ENCODE results near the gene MEX3D. TPM values are rescaled to one million over a fixed set of nuclear protein-coding genes. Genes with fewer than 3 reads are reported as not detected.

Gene MEX3D
- total and polyA plus RNA-seq, 4 donors = 0.92 to 9.1 (median 5.2) TPM

DNA sequence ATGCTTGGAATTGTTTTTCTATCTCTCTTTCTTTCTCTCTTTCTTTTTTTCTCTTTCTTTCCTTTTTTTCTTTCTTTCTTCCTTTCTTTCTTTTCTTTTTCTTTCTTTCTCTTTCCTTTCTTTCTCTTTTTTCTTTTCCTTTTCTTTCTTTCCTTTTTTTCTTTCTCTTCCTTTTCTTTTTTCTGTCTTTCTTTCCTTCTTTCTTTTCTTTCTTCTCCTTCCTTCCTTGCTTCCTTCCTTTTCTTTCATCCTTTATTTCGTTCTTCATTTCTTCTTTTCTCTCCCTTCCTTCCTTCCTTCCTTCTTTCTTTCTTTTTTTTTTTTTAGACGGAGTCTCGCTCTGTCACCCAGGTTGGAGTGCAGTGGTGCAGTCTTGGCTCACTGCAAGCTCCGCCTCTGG lies 1.9 kb upstream of the MEX3D start:
- no peak for DNase-seq (ENCODE audit: low spot score)
- WGBS = 81% methylated on average over 4 of the region's 4 CpGs
- H3K27me3 ChIP-seq (ENCODE audit: control insufficient read depth in 4 of 4, insufficient read depth in 4 of 4, low read length in 3 of 4) = no peaks in the 10 kb centered on the region
- H3K27ac ChIP-seq (ENCODE audit: low read depth in 1 of 2, low read length in 2 of 2) = no peak overlapping the region
- H3K4me1 ChIP-seq (ENCODE audit: control insufficient read depth in 4 of 4, insufficient read depth in 4 of 4, low read length in 3 of 4) = peaks cover 0 to 12% (median 8%) of the 10 kb centered on the region in 4 donors
- H3K36me3 ChIP-seq (ENCODE audit: control insufficient read depth in 4 of 4, insufficient read depth in 3 of 4, low read depth in 1 of 4, low read length in 3 of 4) = no peaks in the 10 kb centered on the region
- no peak overlapping the region for H3K9ac ChIP-seq (ENCODE audit: low read depth in 1 of 2, low read length in 2 of 2)
- no peak overlapping the region for H3K4me3 ChIP-seq (ENCODE audit: low read depth in 1 of 3, low read length in 3 of 3)
- no peaks in the 10 kb centered on the region for H3K9me3 ChIP-seq (ENCODE audit: control insufficient read depth in 4 of 4, low read length in 3 of 4)
- TF ChIP-seq, protein P1, sequence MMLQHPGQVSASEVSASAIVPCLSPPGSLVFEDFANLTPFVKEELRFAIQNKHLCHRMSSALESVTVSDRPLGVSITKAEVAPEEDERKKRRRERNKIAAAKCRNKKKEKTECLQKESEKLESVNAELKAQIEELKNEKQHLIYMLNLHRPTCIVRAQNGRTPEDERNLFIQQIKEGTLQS (IDR thresholded peaks at IDR 0.05) = no peak
- no peak for TF ChIP-seq NR2F2 (IDR thresholded peaks at IDR 0.05)
- TF ChIP-seq HNF4A (conservative IDR thresholded peaks at IDR 0.05) = no peak
- TF ChIP-seq, protein P2, sequence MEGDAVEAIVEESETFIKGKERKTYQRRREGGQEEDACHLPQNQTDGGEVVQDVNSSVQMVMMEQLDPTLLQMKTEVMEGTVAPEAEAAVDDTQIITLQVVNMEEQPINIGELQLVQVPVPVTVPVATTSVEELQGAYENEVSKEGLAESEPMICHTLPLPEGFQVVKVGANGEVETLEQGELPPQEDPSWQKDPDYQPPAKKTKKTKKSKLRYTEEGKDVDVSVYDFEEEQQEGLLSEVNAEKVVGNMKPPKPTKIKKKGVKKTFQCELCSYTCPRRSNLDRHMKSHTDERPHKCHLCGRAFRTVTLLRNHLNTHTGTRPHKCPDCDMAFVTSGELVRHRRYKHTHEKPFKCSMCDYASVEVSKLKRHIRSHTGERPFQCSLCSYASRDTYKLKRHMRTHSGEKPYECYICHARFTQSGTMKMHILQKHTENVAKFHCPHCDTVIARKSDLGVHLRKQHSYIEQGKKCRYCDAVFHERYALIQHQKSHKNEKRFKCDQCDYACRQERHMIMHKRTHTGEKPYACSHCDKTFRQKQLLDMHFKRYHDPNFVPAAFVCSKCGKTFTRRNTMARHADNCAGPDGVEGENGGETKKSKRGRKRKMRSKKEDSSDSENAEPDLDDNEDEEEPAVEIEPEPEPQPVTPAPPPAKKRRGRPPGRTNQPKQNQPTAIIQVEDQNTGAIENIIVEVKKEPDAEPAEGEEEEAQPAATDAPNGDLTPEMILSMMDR (IDR thresholded peaks at IDR 0.05; ENCODE audit: low read depth, low read length, missing input control) = no peak
- no peak for TF ChIP-seq JUND (IDR thresholded peaks at IDR 0.05)
- TF ChIP-seq, protein P3, sequence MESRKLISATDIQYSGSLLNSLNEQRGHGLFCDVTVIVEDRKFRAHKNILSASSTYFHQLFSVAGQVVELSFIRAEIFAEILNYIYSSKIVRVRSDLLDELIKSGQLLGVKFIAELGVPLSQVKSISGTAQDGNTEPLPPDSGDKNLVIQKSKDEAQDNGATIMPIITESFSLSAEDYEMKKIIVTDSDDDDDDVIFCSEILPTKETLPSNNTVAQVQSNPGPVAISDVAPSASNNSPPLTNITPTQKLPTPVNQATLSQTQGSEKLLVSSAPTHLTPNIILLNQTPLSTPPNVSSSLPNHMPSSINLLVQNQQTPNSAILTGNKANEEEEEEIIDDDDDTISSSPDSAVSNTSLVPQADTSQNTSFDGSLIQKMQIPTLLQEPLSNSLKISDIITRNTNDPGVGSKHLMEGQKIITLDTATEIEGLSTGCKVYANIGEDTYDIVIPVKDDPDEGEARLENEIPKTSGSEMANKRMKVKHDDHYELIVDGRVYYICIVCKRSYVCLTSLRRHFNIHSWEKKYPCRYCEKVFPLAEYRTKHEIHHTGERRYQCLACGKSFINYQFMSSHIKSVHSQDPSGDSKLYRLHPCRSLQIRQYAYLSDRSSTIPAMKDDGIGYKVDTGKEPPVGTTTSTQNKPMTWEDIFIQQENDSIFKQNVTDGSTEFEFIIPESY (IDR thresholded peaks at IDR 0.05) = no peak
- TF ChIP-seq EGR1 (IDR thresholded peaks at IDR 0.05; ENCODE audit: low read depth in 2 of 2) = no peak
- TF ChIP-seq RXRA (IDR thresholded peaks at IDR 0.05) = no peak
- TF ChIP-seq FOXA1 (IDR thresholded peaks at IDR 0.05) = no peak

DNA sequence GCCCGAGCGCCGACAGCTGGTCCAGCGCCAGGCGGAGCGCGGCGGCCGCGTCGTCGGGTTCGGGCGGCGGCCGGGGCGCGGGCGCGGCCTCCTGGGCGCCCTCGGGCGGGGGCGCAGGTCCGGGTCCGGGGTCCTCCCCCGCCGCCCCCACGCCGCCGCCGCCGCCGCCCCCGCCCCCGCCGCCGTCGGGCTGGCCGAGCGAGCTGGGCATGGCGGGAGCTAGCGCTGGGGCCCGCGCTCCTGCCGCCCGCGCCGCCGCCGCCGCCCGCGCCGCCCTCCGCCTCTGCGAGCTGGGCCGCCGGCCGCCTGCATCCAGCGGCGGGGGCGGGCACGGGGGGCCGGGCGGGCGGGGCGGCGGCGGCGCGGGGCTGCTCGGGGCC lies 287 bp downstream of the MEX3D start:
- H3K9ac ChIP-seq (ENCODE audit: low read depth in 1 of 2, low read length in 2 of 2) = no peak overlapping the region
- H3K4me1 ChIP-seq (ENCODE audit: control insufficient read depth in 4 of 4, insufficient read depth in 4 of 4, low read length in 3 of 4) = peaks cover 0 to 12% (median 8%) of the 10 kb centered on the region in 4 donors
- TF ChIP-seq RXRA (IDR thresholded peaks at IDR 0.05) (no peak), YY1 (IDR thresholded peaks at IDR 0.05) (no peak), SP1 (IDR thresholded peaks at IDR 0.05) (no peak), FOXA1 (IDR thresholded peaks at IDR 0.05) (no peak), TAF1 (conservative IDR thresholded peaks at IDR 0.05) (no peak), JUND (IDR thresholded peaks at IDR 0.05) (no peak), GABPA (IDR thresholded peaks at IDR 0.05 in 1 of 2, conservative IDR thresholded peaks at IDR 0.05 in 1 of 2) (no peak), EGR1 (IDR thresholded peaks at IDR 0.05; ENCODE audit: low read depth in 2 of 2) (no peak), HNF4G (IDR thresholded peaks at IDR 0.05) (no peak), RAD21 (IDR thresholded peaks at IDR 0.05) (no peak)
- TF ChIP-seq, protein P4, sequence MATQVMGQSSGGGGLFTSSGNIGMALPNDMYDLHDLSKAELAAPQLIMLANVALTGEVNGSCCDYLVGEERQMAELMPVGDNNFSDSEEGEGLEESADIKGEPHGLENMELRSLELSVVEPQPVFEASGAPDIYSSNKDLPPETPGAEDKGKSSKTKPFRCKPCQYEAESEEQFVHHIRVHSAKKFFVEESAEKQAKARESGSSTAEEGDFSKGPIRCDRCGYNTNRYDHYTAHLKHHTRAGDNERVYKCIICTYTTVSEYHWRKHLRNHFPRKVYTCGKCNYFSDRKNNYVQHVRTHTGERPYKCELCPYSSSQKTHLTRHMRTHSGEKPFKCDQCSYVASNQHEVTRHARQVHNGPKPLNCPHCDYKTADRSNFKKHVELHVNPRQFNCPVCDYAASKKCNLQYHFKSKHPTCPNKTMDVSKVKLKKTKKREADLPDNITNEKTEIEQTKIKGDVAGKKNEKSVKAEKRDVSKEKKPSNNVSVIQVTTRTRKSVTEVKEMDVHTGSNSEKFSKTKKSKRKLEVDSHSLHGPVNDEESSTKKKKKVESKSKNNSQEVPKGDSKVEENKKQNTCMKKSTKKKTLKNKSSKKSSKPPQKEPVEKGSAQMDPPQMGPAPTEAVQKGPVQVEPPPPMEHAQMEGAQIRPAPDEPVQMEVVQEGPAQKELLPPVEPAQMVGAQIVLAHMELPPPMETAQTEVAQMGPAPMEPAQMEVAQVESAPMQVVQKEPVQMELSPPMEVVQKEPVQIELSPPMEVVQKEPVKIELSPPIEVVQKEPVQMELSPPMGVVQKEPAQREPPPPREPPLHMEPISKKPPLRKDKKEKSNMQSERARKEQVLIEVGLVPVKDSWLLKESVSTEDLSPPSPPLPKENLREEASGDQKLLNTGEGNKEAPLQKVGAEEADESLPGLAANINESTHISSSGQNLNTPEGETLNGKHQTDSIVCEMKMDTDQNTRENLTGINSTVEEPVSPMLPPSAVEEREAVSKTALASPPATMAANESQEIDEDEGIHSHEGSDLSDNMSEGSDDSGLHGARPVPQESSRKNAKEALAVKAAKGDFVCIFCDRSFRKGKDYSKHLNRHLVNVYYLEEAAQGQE (IDR thresholded peaks at IDR 0.05) = no peak
- H3K4me3 ChIP-seq (ENCODE audit: low read depth in 1 of 3, low read length in 3 of 3) = peak overlapping the region in 1 of 3 donors; percentile 82
- no peak overlapping the region for H3K27ac ChIP-seq (ENCODE audit: low read depth in 1 of 2, low read length in 2 of 2)
- no peaks in the 10 kb centered on the region for H3K36me3 ChIP-seq (ENCODE audit: control insufficient read depth in 4 of 4, insufficient read depth in 3 of 4, low read depth in 1 of 4, low read length in 3 of 4)
- no peaks in the 10 kb centered on the region for H3K9me3 ChIP-seq (ENCODE audit: control insufficient read depth in 4 of 4, low read length in 3 of 4)
- H3K27me3 ChIP-seq (ENCODE audit: control insufficient read depth in 4 of 4, insufficient read depth in 4 of 4, low read length in 3 of 4) = no peaks in the 10 kb centered on the region
- 2% methylated on average over 72 of the region's 73 CpGs for WGBS
- no peak for DNase-seq (ENCODE audit: low spot score)
